Astrocyte of the cerebellum (primary cell): Measurements from ENCODE around the gene ZNF600.
"Not testable (repeated sequence)": the region's sequence is repeated elsewhere in the genome, so short reads cannot be mapped to it uniquely, and the experiment has no call there.

ENCODE experiments used
- DNase-seq: peaks from one replicate; pipeline ENCODE4 v3.0.0-alpha.2; 2011; ENCODE audit warnings: low read depth
- H3K4me3 ChIP-seq: 2 replicates; pipeline ENCODE4 v1.5.1; 2011; ENCODE audit warnings: mild to moderate bottlenecking, low read depth, low read length, moderate library complexity
- CTCF ChIP-seq: IDR thresholded peaks from 2 replicates; pipeline ENCODE4 v1.5.1; 2012; ENCODE audit warnings: low read length, low read depth, moderate library complexity, mild to moderate bottlenecking; ENCODE audit errors: missing control alignments
- in situ Hi-C: cut with HindIII; loops from 2 replicates; pipeline ENCODE4 v1.10.0; 2017; ENCODE audit warnings: low sequenced_read_pairs

ZNF600 gene

GRCh38 chr19:52786464-52787354, at the start of gene ZNF600:
ZNF600 (minus strand) TSS chr19:52786791; CDS start chr19:52778888, 7,903 bp downstream.
- peak; percentile 16 for TF ChIP-seq CTCF
- in situ Hi-C loops, result not testable (repeated sequence)
- H3K4me3 ChIP-seq, result peak within 1 kb of the TSS; percentile 66
- peak; percentile 16 for DNase-seq

- H3K4me3 ChIP-seq, DNase-seq, in situ Hi-C loops: not testable (repeated sequence)
These were observed 47.7 kb upstream of the ZNF600 start for GRCh38 chr19:52834289-52834688.

GRCh38 chr19:52833541-52833940, 47.0 kb upstream of the ZNF600 start:
- H3K4me3 ChIP-seq, in situ Hi-C loops, DNase-seq: not testable (repeated sequence)

GRCh38 chr19:52829866-52830265, 43.3 kb upstream of the ZNF600 start:
- DNase-seq, H3K4me3 ChIP-seq, in situ Hi-C loops: not testable (repeated sequence)

GRCh38 chr19:52825765-52826164, 39.2 kb upstream of the ZNF600 start:
- DNase-seq, result no peak
- in situ Hi-C loops, result no loop called here
- H3K4me3 ChIP-seq, result no peak overlapping the region
- no peak for TF ChIP-seq CTCF

- in situ Hi-C loops, result no loop called here
- TF ChIP-seq CTCF, result no peak
- no peak overlapping the region for H3K4me3 ChIP-seq
- no peak for DNase-seq
These were observed 37.1 kb upstream of the ZNF600 start for GRCh38 chr19:52823676-52824075.

- peak within 1 kb of the TSS; percentile 63 for H3K4me3 ChIP-seq
- DNase-seq, in situ Hi-C loops: not testable (repeated sequence)
These were observed 34.8 kb upstream of the ZNF600 start, which contains the start of gene ZNF28 for GRCh38 chr19:52821204-52821960. ZNF28 (minus strand) TSS chr19:52821633; CDS start chr19:52817958, 3,675 bp downstream.

GRCh38 chr19:52820472-52821203, 34.0 kb upstream of the ZNF600 start:
- peak overlapping the region; percentile 63 for H3K4me3 ChIP-seq
- in situ Hi-C loops, DNase-seq: not testable (repeated sequence)

GRCh38 chr19:52809801-52810200, 23.2 kb upstream of the ZNF600 start:
- no peak for TF ChIP-seq CTCF
- no peak overlapping the region for H3K4me3 ChIP-seq
- no peak for DNase-seq
- in situ Hi-C loops, result no loop called here

GRCh38 chr19:52799950-52800640, 13.5 kb upstream of the ZNF600 start:
- DNase-seq, H3K4me3 ChIP-seq, in situ Hi-C loops: not testable (repeated sequence)
